Measurements from ENCODE around the gene PWWP3B. TPM values are rescaled to one million over a fixed set of nuclear protein-coding genes. Genes with fewer than 3 reads are reported as not detected.
"Not testable (repeated sequence)": the region's sequence is repeated elsewhere in the genome, so short reads cannot be mapped to it uniquely, and the experiment has no call there.

The PWWP3B gene
- total RNA-seq: not detected

DNA sequence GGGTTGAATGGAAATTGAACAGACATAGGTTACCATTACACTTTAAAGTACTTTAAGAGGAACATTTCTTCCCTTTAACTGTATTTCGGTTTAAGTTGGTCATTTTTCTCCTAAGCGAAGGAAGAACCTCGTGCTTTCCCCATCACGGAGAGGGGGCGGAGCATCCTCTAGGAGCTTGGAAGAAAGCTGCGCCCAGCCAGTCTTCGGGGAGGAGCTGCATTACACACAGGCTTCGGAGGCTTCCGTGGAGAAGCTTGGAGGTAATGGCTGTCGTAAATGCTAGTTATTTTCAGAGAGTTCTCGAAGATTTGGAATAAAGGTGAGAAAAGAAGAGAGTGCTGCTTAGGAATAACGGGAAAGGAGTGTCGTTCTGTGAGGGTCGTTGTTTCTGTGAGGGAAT lies at the start of gene PWWP3B:
PWWP3B (plus strand) TSS at position 199 of the 400 bp plus-strand sequence. CDS start 37,128 bp downstream, outside the sequence.
- Mint-ChIP-seq H3K27ac (no peak within 1 kb of the TSS), H3K4me3 (no peak within 1 kb of the TSS), H3K36me3 (no peaks in the 10 kb centered on the region), H3K9me3 (no peaks in the 10 kb centered on the region), H3K27me3 (no peaks in the 10 kb centered on the region), H3K4me1 (ENCODE audit: low read depth) (no peaks in the 10 kb centered on the region)
- intact Hi-C loops (cut with micrococcal nuclease): no loop called here
- ChIA-PET POLR2A (no interaction called here), CTCF (no interaction called here)
- DNase-seq: no peak

GRCh38 chrX:106139048-106139447 lies 29.1 kb upstream of the PWWP3B start:
- H3K27ac Mint-ChIP-seq: no peak overlapping the region
- no peaks in the 10 kb centered on the region for H3K27me3 Mint-ChIP-seq
- no peak for DNase-seq
- intact Hi-C loops (cut with micrococcal nuclease): no loop called here
- H3K9me3 Mint-ChIP-seq: peaks cover 4% of the 10 kb centered on the region
- POLR2A ChIA-PET: no interaction called here
- CTCF ChIA-PET: no interaction called here
- no peak overlapping the region for H3K4me3 Mint-ChIP-seq
- no peaks in the 10 kb centered on the region for H3K36me3 Mint-ChIP-seq
- no peaks in the 10 kb centered on the region for H3K4me1 Mint-ChIP-seq (ENCODE audit: low read depth)

- ChIA-PET CTCF (no interaction called here), POLR2A (no interaction called here)
- Mint-ChIP-seq H3K4me1 (ENCODE audit: low read depth) (no peaks in the 10 kb centered on the region), H3K36me3 (no peaks in the 10 kb centered on the region), H3K4me3 (no peak overlapping the region), H3K27me3 (no peaks in the 10 kb centered on the region), H3K27ac (no peak overlapping the region), H3K9me3 (peaks cover 7% of the 10 kb centered on the region)
- no peak for DNase-seq
- intact Hi-C loops (cut with micrococcal nuclease): no loop called here
Measured at GRCh38 chrX:106144755-106145639, 23.1 kb upstream of the PWWP3B start.

GRCh38 chrX:106150701-106151100 lies 17.4 kb upstream of the PWWP3B start:
- Mint-ChIP-seq H3K27me3 (no peaks in the 10 kb centered on the region), H3K9me3 (no peaks in the 10 kb centered on the region), H3K27ac (no peak overlapping the region), H3K4me1 (ENCODE audit: low read depth) (no peaks in the 10 kb centered on the region), H3K36me3 (no peaks in the 10 kb centered on the region), H3K4me3 (no peak overlapping the region)
- intact Hi-C loops (cut with micrococcal nuclease): no loop called here
- DNase-seq: no peak
- CTCF ChIA-PET: no interaction called here
- POLR2A ChIA-PET: no interaction called here

DNA sequence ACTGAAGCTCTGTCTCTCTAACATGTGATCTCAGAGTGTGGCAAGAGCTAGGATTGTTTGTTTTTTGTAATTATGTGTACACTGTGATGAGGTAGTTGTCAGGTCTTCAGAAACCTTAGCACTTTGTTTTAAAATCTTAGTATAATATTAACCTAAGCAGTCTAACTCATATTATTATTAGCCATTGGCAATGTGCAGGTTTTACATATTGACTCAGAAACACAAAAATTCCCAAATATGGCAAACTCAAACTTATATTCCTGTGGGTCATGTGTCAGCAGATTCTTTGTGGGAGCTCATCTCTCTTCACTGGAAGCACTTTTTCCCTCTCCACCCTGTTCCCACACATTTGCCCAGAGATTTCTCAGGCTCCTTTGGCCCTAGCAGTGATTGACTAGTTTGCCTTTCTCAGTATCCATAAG lies 8.2 kb upstream of the PWWP3B start:
- Mint-ChIP-seq H3K27ac (no peak overlapping the region), H3K36me3 (no peaks in the 10 kb centered on the region), H3K9me3 (no peaks in the 10 kb centered on the region), H3K27me3 (no peaks in the 10 kb centered on the region), H3K4me1 (ENCODE audit: low read depth) (no peaks in the 10 kb centered on the region), H3K4me3 (no peak overlapping the region)
- DNase-seq: no peak
- intact Hi-C loops (cut with micrococcal nuclease): no loop called here
- ChIA-PET CTCF (no interaction called here), POLR2A (no interaction called here)

- Mint-ChIP-seq H3K27ac (no peak overlapping the region), H3K36me3 (no peaks in the 10 kb centered on the region), H3K9me3 (no peaks in the 10 kb centered on the region), H3K4me1 (ENCODE audit: low read depth) (no peaks in the 10 kb centered on the region), H3K27me3 (no peaks in the 10 kb centered on the region), H3K4me3 (no peak overlapping the region)
- ChIA-PET CTCF (no interaction called here), POLR2A (no interaction called here)
- intact Hi-C loops (cut with micrococcal nuclease): no loop called here
- DNase-seq: no peak
Measured at GRCh38 chrX:106170318-106170717, 2.2 kb downstream of the PWWP3B start.

GRCh38 chrX:106171293-106171820 lies 3.3 kb downstream of the PWWP3B start:
- POLR2A ChIA-PET: no interaction called here

DNA sequence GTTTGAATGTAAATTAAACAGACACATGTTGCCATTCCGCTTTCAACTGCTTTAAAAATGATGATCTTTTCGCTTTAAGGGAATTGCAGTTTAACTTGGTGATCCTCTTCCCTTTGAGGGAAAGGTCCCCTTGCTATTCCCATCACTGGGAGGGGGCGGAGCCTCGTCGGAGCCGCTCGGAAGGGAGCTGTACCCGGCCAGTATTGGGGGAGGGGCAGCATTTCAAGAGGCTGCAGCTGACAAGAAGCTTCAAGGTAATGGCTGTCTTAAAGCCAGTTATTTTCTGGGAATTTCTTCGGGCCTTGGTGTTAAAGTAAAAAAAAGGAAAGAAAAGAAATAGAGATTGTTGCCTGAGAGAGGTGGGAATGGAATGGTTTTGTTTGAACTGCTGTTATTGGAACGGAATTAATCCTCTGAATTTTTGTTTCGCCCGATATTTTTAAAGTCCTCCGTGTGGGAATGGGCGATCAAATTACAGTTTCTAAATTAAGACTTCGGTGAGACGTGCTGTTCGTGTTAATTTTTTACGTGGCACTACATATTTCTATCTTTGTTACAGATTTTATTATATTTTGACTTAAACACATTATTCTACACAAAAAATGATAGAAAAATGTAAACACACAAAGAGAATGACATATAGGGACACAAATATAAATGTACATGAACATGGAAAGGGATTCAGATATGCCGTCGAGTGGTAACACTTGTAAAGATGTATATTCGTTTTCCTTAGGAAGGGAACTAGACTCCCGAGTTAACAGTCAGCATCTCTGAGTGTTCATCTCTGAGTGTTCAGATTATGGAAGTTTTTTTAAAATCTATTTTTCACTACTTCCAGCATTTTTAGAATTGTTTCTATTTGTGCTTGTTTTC lies 9.2 kb downstream of the PWWP3B start:
- Mint-ChIP-seq H3K4me3 (no peak overlapping the region), H3K27me3 (no peaks in the 10 kb centered on the region), H3K27ac (no peak overlapping the region), H3K36me3 (no peaks in the 10 kb centered on the region), H3K9me3 (no peaks in the 10 kb centered on the region), H3K4me1 (ENCODE audit: low read depth) (no peaks in the 10 kb centered on the region)
- ChIA-PET CTCF (no interaction called here), POLR2A (no interaction called here)
- no peak for DNase-seq
- intact Hi-C loops (cut with micrococcal nuclease): no loop called here

More at GRCh38 chrX:106171293-106171820, 3.3 kb downstream of the PWWP3B start:
- H3K4me1 Mint-ChIP-seq (ENCODE audit: low read depth): no peaks in the 10 kb centered on the region
- H3K9me3 Mint-ChIP-seq: no peaks in the 10 kb centered on the region
- no peak overlapping the region for H3K4me3 Mint-ChIP-seq
- CTCF ChIA-PET: no interaction called here
- no peaks in the 10 kb centered on the region for H3K27me3 Mint-ChIP-seq
- no peak overlapping the region for H3K27ac Mint-ChIP-seq
- no peaks in the 10 kb centered on the region for H3K36me3 Mint-ChIP-seq
- intact Hi-C loops (cut with micrococcal nuclease): no loop called here
- DNase-seq: no peak

- intact Hi-C loops (cut with micrococcal nuclease): no loop called here
- Mint-ChIP-seq H3K4me1 (ENCODE audit: low read depth) (no peaks in the 10 kb centered on the region), H3K9me3 (no peaks in the 10 kb centered on the region), H3K36me3 (no peaks in the 10 kb centered on the region), H3K27me3 (no peaks in the 10 kb centered on the region), H3K4me3 (no peak overlapping the region), H3K27ac (no peak overlapping the region)
- CTCF ChIA-PET: no interaction called here
- no peak for DNase-seq
- POLR2A ChIA-PET: no interaction called here
Measured at GRCh38 chrX:106177982-106178321, 9.8 kb downstream of the PWWP3B start.

DNA sequence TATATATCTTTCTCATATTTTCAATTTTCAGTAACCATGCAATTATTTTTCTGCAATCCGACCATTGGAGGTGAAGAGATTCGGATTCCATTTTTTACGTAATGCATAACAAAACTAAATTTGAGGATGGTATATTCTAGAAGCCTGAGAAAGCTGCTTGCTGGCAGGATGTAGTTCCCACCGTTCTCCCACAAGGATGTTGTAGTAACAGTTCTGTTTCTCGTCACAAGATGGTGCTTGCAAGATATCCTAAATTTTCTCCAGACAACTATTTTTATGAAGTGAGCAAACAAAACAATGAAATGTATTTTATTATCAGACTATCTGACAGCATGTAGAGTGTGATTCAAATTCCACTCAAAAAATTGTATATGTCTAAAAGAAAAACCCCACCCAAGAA lies 10.7 kb downstream of the PWWP3B start:
- no peak overlapping the region for H3K4me3 Mint-ChIP-seq
- intact Hi-C loops (cut with micrococcal nuclease): no loop called here
- no peak overlapping the region for H3K27ac Mint-ChIP-seq
- H3K9me3 Mint-ChIP-seq: no peaks in the 10 kb centered on the region
- DNase-seq: no peak
- no peaks in the 10 kb centered on the region for H3K36me3 Mint-ChIP-seq
- H3K27me3 Mint-ChIP-seq: no peaks in the 10 kb centered on the region
- no peaks in the 10 kb centered on the region for H3K4me1 Mint-ChIP-seq (ENCODE audit: low read depth)
- CTCF ChIA-PET: no interaction called here
- POLR2A ChIA-PET: no interaction called here

DNA sequence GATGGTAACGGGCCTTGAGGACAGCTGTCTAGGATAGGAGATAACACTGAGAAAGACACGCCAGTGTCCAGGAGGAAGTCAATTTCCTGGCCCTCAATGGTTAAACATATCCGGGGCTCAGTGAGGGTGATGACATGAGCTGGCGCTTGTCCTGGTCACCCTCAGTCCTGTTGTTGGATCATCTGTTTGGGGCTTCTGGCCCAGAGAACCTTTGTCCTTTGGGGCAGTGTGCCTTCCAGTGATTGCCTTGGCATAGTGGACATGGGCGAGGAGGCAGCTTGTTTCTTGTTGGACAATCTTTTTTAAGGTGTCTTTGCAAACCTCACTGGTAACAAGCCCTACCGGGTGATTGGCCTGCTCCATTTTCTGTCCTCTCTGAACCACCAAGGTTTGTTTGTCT lies 15.6 kb downstream of the PWWP3B start:
- not testable (repeated sequence) for H3K4me3 Mint-ChIP-seq

GRCh38 chrX:106201502-106202178 lies 33.5 kb downstream of the PWWP3B start:
- Mint-ChIP-seq H3K4me1 (ENCODE audit: low read depth) (no peaks in the 10 kb centered on the region), H3K27me3 (no peaks in the 10 kb centered on the region), H3K4me3 (no peak overlapping the region), H3K27ac (no peak overlapping the region), H3K9me3 (no peaks in the 10 kb centered on the region), H3K36me3 (no peaks in the 10 kb centered on the region)
- ChIA-PET POLR2A (no interaction called here), CTCF (no interaction called here)
- intact Hi-C loops (cut with micrococcal nuclease): no loop called here
- DNase-seq: no peak

More for the DNA sequence above, 15.6 kb downstream of the PWWP3B start:
- H3K36me3 Mint-ChIP-seq; intact Hi-C loops (cut with micrococcal nuclease); CTCF ChIA-PET; H3K27ac Mint-ChIP-seq; POLR2A ChIA-PET; H3K27me3 Mint-ChIP-seq; H3K4me1 Mint-ChIP-seq (ENCODE audit: low read depth); DNase-seq; H3K9me3 Mint-ChIP-seq: not testable (repeated sequence)

All from activated CD4-positive, alpha-beta memory T cell treated with anti-CD3 and anti-CD28 coated beads for 36 hours (primary cell).